Testis (tissue), 3 donors: Measurements from ENCODE around the gene DCAF8L2. TPM values are rescaled to one million over a fixed set of nuclear protein-coding genes. Genes with fewer than 3 reads are reported as not detected.
A peak's percentile ranks its signal among the peaks of the same experiment; 100 is the strongest.
"Not testable (repeated sequence)": the region's sequence is repeated elsewhere in the genome, so short reads cannot be mapped to it uniquely, and the experiment has no call there.

Source experiments
- DNase-seq: peaks from one replicate; pipeline ENCODE4 v3.0.0-alpha.2; 2019
- H3K27ac ChIP-seq, 2 donors: fragments of 200-600 bp; sonication (generic); one replicate each; pipeline ENCODE4 v1.5.1; 2019
- H3K27me3 ChIP-seq: fragments of 200-600 bp; sonication (generic); one replicate; pipeline ENCODE4 v1.5.1; 2019
- H3K36me3 ChIP-seq: fragments of 200-600 bp; sonication (generic); one replicate; pipeline ENCODE4 v1.5.1; 2017; ENCODE audit warnings: low read depth; ENCODE audit errors: missing control alignments
- H3K4me1 ChIP-seq: fragments of 200-600 bp; sonication (generic); one replicate; pipeline ENCODE4 v1.5.1; 2019
- H3K4me3 ChIP-seq, 2 donors: fragments of 200-600 bp; sonication (generic); one replicate each; pipeline ENCODE4 v1.5.1; 2017 to 2019
- H3K9me3 ChIP-seq: fragments of 200-600 bp; sonication (generic); one replicate; pipeline ENCODE4 v1.5.1; 2017
- POLR2A ChIP-seq: fragments of 450-650 bp; IDR thresholded peaks from one replicate; pipeline ENCODE4 v1.6.1; 2017; ENCODE audit warnings: antibody characterized with exemption, mild to moderate bottlenecking, moderate library complexity
- WGBS, 2 donors: methylation state at CpG; one replicate each; pipeline ENCODE4 v1.1.5; 2018; 5-methylcytosine and 5-hydroxymethylcytosine counted together
- intact Hi-C: fragments of 100-400 bp; cut with DNase I; formaldehyde crosslinking; loops from one replicate; pipeline ENCODE4 v1.15.1; 2023; ENCODE audit warnings: low total_unique reads
- polyA plus RNA-seq: library from polyadenylated mRNA; stranded (reverse); fragments of 350-450 nt; fragmentation: Illumina TruSeq; extraction: RNeasy Lipid Tissue Mini Kit (QIAGEN cat#74804); gene quantifications from one replicate; pipeline ENCODE4 v1.2.3, GENCODE V29; 2014; ENCODE audit warnings: low read depth, low replicate concordance; ENCODE audit not compliant: insufficient read depth
- total RNA-seq, 2 donors: library from RNA; depleted of rRNA; stranded (reverse); fragments of >200 nt; gene quantifications; one replicate each; pipeline ENCODE4 v1.2.3, GENCODE V29; 2016
- TF ChIP-seq, protein P1 (sequence below), 3 experiments: fragments of 450-650 bp in 2 of 3; fragments of 200-600 bp in 1 of 3; sonication (generic) in 1 of 3; IDR thresholded peaks; one replicate each; pipeline ENCODE4 v1.5.1; 2016 to 2019; ENCODE audit warnings: antibody characterized with exemption in 3 of 3, mild to moderate bottlenecking in 2 of 3, moderate library complexity in 1 of 3

The DCAF8L2 gene
- total and polyA plus RNA-seq, 3 donors from 2014 or later: 55.4 to 175 (median 125) TPM

DNA sequence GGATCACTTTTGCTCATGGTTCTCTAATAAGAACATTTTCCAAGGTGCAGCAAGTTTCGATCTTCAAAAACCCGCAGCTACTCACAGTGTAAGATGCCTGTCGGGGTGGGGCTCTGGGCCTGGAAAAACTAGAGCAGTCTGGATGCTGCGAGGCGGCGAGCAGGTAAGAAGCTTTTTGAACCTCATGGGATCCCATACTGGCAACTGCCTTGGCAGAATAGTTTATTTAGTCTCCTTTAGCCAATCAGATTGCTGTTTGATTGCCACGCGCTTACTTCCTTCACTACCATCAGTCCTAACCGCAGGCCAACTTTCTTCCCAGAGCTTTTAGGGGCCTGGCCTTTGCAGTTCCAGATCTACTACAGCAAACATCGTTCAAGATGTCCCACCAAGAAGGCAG, 156.4 kb downstream of the DCAF8L2 start:
- H3K9me3 ChIP-seq: no peaks in the 10 kb centered on the region
- no peak overlapping the region for H3K27ac ChIP-seq
- TF ChIP-seq POLR2A: no peak
- TF ChIP-seq, protein P1, sequence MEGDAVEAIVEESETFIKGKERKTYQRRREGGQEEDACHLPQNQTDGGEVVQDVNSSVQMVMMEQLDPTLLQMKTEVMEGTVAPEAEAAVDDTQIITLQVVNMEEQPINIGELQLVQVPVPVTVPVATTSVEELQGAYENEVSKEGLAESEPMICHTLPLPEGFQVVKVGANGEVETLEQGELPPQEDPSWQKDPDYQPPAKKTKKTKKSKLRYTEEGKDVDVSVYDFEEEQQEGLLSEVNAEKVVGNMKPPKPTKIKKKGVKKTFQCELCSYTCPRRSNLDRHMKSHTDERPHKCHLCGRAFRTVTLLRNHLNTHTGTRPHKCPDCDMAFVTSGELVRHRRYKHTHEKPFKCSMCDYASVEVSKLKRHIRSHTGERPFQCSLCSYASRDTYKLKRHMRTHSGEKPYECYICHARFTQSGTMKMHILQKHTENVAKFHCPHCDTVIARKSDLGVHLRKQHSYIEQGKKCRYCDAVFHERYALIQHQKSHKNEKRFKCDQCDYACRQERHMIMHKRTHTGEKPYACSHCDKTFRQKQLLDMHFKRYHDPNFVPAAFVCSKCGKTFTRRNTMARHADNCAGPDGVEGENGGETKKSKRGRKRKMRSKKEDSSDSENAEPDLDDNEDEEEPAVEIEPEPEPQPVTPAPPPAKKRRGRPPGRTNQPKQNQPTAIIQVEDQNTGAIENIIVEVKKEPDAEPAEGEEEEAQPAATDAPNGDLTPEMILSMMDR (IDR thresholded peaks at IDR 0.05): no peak
- peak; percentile 51 for DNase-seq
- no peaks in the 10 kb centered on the region for H3K4me1 ChIP-seq
- intact Hi-C loops: no loop called here
- no peak overlapping the region for H3K4me3 ChIP-seq
- no peaks in the 10 kb centered on the region for H3K27me3 ChIP-seq
- 75 to 85% methylated on average over 10 of the region's 10 CpGs for WGBS, 2 donors
- H3K36me3 ChIP-seq: no peaks in the 10 kb centered on the region

DNA sequence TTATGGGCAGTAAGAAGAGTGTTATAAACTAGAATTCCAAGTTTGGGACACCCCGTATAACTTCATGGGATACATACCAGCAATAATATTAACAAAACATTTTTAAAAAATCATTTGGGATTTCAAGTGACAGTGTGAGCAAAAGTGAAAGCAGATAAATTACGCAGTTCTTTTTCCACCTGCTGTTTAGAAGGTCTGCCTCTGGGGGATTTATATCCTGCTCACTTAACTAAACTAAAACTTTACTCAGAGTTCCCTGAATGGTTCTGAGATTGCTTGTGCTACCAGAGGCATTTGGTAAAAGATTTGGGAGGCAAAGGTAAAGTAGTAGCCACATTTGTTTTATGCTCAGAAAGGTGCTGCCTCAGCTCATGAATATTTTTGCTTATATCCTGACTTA, 160.2 kb downstream of the DCAF8L2 start:
- 69 to 76% methylated on average over 2 of the region's 2 CpGs for WGBS, 2 donors
- H3K36me3 ChIP-seq, DNase-seq, H3K4me3 ChIP-seq, H3K4me1 ChIP-seq, H3K27ac ChIP-seq, H3K9me3 ChIP-seq, intact Hi-C loops, H3K27me3 ChIP-seq: not testable (repeated sequence)

DNA sequence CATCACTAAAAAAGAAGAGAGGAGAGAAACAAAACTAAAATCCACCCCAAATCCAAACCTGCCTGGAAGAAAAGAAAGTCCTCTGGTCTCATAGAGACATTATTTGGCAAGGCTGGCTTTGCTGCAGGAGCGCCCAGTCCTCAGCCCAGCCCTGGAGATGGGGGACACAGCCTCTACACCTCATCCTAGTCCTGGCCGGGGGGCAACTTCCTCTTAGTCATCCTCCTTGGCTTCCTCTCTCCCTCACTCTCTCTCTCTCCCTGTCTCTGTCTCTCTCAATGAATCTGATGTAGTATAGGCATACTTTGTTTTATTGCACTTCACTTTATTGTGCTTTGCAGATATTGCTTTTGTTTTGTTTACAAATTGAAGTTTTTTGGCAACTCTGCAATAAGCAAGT, 161.8 kb downstream of the DCAF8L2 start:
- no peaks in the 10 kb centered on the region for H3K36me3 ChIP-seq
- no peak overlapping the region for H3K4me3 ChIP-seq
- DNase-seq: no peak
- H3K27ac ChIP-seq: no peak overlapping the region
- no peaks in the 10 kb centered on the region for H3K27me3 ChIP-seq
- 50% methylated on average over 2 of the region's 2 CpGs for WGBS, 2 donors
- TF ChIP-seq, protein P1 (IDR thresholded peaks at IDR 0.05): no peak
- intact Hi-C loops: no loop called here
- H3K4me1 ChIP-seq: no peaks in the 10 kb centered on the region
- no peaks in the 10 kb centered on the region for H3K9me3 ChIP-seq

DNA sequence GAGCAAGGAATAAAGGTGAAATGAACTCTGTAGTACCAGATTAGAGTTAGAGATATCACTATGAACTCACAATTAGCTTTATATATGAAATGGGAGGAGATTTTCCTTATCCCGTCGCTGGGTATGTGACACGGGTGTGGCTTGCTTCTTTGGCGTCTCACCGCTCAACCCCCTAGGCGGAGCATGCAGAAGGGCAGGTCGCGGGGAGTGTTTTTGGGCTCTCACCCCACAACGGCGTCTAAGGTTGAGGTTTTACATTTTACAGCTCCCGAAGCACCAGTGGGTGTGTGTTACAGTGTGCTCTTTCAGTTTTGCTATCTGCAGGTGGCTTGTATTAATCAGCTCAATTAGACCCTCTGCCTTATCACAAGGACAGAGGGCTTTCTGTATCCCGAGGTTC, 175.6 kb downstream of the DCAF8L2 start:
- H3K27me3 ChIP-seq: no peaks in the 10 kb centered on the region
- 74 to 83% methylated on average over 6 to 12 of the region's 12 CpGs for WGBS, 2 donors
- TF ChIP-seq, protein P1 (IDR thresholded peaks at IDR 0.05): no peak
- no peak for TF ChIP-seq POLR2A
- H3K9me3 ChIP-seq: no peaks in the 10 kb centered on the region
- no peak for DNase-seq
- no peaks in the 10 kb centered on the region for H3K4me1 ChIP-seq
- intact Hi-C loops: no loop called here
- no peak overlapping the region for H3K4me3 ChIP-seq
- H3K27ac ChIP-seq: no peak overlapping the region
- H3K36me3 ChIP-seq: no peaks in the 10 kb centered on the region

DNA sequence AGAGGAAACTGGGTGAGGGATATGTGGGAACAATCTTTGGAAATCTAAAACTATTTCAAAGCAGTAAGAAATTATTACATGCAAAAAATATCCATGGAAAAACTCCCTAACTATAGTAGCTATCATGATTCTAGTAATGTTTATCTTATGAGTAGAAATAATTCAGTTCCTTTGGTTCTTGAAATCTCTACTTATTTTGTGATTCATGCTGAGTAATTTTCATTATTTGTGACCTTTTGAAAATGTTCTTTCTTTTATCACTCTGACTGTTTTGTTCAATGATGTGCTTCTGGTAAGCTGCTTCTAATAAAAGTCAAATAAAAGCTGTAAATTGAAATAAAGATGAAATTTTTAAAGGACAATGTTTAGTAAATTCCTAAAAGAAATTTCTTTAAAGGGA, 177.2 kb downstream of the DCAF8L2 start:
- no peaks in the 10 kb centered on the region for H3K27me3 ChIP-seq
- no peaks in the 10 kb centered on the region for H3K36me3 ChIP-seq
- H3K27ac ChIP-seq: no peak overlapping the region
- DNase-seq: no peak
- H3K4me1 ChIP-seq: no peaks in the 10 kb centered on the region
- TF ChIP-seq, protein P1 (IDR thresholded peaks at IDR 0.05): no peak
- no peak for TF ChIP-seq POLR2A
- intact Hi-C loops: no loop called here
- H3K9me3 ChIP-seq: no peaks in the 10 kb centered on the region
- no peak overlapping the region for H3K4me3 ChIP-seq
